Neural crest cell (in vitro differentiated cells): ENCODE data around the gene EEIG2. TPM values are rescaled to one million over a fixed set of nuclear protein-coding genes. Genes with fewer than 3 reads are reported as not detected.
"Not testable (repeated sequence)": the region's sequence is repeated elsewhere in the genome, so short reads cannot be mapped to it uniquely, and the experiment has no call there.

Source experiments
- DNase-seq: peaks from one replicate; pipeline ENCODE4 v3.0.0; 2021; ENCODE audit warnings: low read depth, mixed read lengths, low spot score
- H3K27ac Mint-ChIP-seq: one replicate; pipeline ENCODE4 v1.8.0; 2021; ENCODE audit warnings: mild to moderate bottlenecking, mixed read lengths; ENCODE audit not compliant: unreplicated experiment
- H3K27me3 Mint-ChIP-seq: 2 replicates; pipeline ENCODE4 v1.8.0; 2021; ENCODE audit warnings: low read depth, mild to moderate bottlenecking, mixed read lengths
- H3K36me3 Mint-ChIP-seq: 2 replicates; pipeline ENCODE4 v1.8.0; 2021; ENCODE audit warnings: low read depth, mild to moderate bottlenecking, mixed read lengths
- H3K4me1 Mint-ChIP-seq: 2 replicates; pipeline ENCODE4 v1.8.0; 2021; ENCODE audit warnings: mixed read lengths
- H3K4me3 Mint-ChIP-seq: one replicate; pipeline ENCODE4 v1.8.0; 2021; ENCODE audit warnings: mild to moderate bottlenecking, mixed read lengths
- H3K9me3 Mint-ChIP-seq: 2 replicates; pipeline ENCODE4 v1.8.0; 2021; ENCODE audit warnings: mixed read lengths
- total RNA-seq: library from RNA; stranded (reverse); gene quantifications from 2 replicates; pipeline ENCODE4 v1.2.1, GENCODE V29; 2021
- TF ChIP-seq, protein P1 (sequence below): fragments of 200-600 bp; sonication (generic); conservative IDR thresholded peaks from 2 replicates; pipeline ENCODE4 v1.5.0; 2021; ENCODE audit warnings: antibody characterized with exemption, mild to moderate bottlenecking

Gene EEIG2
- total RNA-seq, 1 donor from 2014 or later, result 16.1 TPM

DNA sequence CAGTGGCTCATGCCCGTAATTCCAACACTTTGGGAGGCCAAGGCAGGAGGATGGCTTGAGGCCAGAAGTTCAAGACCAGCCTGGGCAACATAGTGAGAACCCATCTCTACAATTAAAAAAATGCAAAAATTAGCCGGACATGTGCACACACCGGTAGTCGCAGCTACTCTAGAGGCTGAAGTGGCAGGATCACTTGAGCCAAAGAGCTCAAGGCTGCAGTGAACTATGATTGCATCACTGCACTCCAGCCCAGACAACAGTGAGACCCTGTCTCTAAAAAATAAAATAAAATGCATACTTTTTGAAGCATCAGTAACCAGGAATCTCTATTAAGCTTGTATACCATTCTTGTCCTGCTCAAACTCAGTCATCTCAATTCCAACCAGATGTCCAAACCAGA is 27.2 kb upstream of the EEIG2 start:
- H3K4me1 Mint-ChIP-seq, result no peaks in the 10 kb centered on the region
- no peaks in the 10 kb centered on the region for H3K27me3 Mint-ChIP-seq
- TF ChIP-seq, protein P1, sequence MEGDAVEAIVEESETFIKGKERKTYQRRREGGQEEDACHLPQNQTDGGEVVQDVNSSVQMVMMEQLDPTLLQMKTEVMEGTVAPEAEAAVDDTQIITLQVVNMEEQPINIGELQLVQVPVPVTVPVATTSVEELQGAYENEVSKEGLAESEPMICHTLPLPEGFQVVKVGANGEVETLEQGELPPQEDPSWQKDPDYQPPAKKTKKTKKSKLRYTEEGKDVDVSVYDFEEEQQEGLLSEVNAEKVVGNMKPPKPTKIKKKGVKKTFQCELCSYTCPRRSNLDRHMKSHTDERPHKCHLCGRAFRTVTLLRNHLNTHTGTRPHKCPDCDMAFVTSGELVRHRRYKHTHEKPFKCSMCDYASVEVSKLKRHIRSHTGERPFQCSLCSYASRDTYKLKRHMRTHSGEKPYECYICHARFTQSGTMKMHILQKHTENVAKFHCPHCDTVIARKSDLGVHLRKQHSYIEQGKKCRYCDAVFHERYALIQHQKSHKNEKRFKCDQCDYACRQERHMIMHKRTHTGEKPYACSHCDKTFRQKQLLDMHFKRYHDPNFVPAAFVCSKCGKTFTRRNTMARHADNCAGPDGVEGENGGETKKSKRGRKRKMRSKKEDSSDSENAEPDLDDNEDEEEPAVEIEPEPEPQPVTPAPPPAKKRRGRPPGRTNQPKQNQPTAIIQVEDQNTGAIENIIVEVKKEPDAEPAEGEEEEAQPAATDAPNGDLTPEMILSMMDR, result no peak
- H3K9me3 Mint-ChIP-seq, result peaks cover 3% of the 10 kb centered on the region
- no peak for DNase-seq
- peaks cover 3% of the 10 kb centered on the region for H3K36me3 Mint-ChIP-seq
- no peak overlapping the region for H3K27ac Mint-ChIP-seq
- no peak overlapping the region for H3K4me3 Mint-ChIP-seq

DNA sequence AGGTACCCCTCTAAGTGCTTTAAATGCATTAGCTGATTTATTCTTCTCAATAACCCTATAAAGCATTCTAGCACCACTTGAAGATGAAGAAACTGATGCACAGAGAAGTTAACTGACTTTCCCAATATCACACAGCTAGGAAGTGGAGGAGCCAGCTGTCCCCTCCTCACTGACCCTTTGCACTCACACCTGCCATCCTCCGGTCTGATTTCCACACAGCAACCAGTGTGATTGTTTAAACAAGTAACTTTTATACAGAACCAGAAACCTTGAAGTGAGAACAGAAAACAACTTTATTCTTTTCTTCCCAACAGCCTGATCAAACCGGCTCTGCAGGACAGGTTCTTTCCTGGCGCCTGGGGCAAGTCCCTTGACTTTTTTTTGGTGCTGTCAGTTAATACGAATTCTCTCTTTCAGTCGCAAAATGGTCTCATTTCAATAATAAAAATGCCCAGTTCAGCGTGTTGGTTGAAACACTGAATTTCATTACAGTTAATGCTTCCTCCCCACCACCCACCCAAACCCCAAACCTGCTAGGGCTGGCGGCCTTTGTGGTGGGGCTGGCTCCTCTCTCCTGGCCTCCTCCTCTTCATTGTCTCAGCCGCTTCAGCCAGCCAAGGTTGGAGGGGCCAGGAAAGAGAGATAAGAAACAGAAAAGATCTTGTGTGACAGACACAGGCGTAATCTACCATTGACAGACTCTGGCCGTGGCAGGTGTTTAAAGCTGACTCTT is 26.4 kb upstream of the EEIG2 start:
- no peak for DNase-seq
- TF ChIP-seq, protein P1, result no peak
- no peak overlapping the region for H3K4me3 Mint-ChIP-seq
- no peaks in the 10 kb centered on the region for H3K27me3 Mint-ChIP-seq
- peaks cover 3% of the 10 kb centered on the region for H3K36me3 Mint-ChIP-seq
- peaks cover 3% of the 10 kb centered on the region for H3K9me3 Mint-ChIP-seq
- H3K27ac Mint-ChIP-seq, result no peak overlapping the region
- no peaks in the 10 kb centered on the region for H3K4me1 Mint-ChIP-seq

DNA sequence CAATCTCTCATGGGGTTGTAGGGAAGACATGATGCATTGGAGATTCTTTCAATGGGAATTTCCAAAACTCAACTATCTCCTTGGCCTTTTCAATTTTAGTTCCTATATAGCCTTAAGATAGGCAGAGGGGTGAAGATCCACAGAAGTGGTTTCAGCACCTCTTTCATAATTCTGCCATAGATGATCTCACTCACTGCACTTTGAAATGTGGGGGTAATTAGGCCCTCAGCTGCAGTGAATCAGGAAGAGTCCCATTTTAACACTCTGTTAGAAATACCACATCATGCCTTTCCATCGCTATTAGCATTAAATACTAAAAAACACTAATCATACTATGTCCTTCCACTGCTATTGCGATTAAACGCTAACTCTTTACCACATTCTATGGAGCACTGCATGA is 25.1 kb upstream of the EEIG2 start:
- peaks cover 3% of the 10 kb centered on the region for H3K36me3 Mint-ChIP-seq
- no peak overlapping the region for H3K27ac Mint-ChIP-seq
- peaks cover 3% of the 10 kb centered on the region for H3K9me3 Mint-ChIP-seq
- H3K4me1 Mint-ChIP-seq, result no peaks in the 10 kb centered on the region
- TF ChIP-seq, protein P1, result no peak
- H3K4me3 Mint-ChIP-seq, result no peak overlapping the region
- no peaks in the 10 kb centered on the region for H3K27me3 Mint-ChIP-seq
- no peak for DNase-seq

DNA sequence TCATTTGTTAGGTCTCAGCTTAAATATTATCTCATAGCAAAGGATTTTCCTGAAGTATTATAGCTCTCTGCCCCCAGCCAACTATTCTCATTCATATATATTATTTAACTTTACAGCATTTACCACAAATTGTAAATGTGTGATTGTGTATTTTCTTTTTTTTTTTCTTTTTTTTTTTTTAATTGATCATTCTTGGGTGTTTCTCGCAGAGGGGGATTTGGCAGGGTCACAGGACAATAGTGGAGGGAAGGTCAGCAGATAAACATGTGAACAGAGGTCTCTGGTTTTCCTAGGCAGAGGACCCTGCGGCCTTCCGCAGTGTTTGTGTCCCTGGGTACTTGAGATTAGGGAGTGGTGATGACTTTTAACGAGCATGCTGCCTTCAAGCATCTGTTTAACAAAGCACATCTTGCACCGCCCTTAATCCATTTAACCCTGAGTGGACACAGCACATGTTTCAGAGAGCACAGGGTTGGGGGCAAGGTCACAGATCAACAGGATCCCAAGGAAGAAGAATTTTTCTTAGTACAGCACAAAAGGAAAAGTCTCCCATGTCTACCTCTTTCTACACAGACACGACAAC is 24.5 kb upstream of the EEIG2 start:
- H3K27ac Mint-ChIP-seq, H3K27me3 Mint-ChIP-seq, DNase-seq, H3K4me1 Mint-ChIP-seq, H3K9me3 Mint-ChIP-seq, H3K36me3 Mint-ChIP-seq, H3K4me3 Mint-ChIP-seq: not testable (repeated sequence)

DNA sequence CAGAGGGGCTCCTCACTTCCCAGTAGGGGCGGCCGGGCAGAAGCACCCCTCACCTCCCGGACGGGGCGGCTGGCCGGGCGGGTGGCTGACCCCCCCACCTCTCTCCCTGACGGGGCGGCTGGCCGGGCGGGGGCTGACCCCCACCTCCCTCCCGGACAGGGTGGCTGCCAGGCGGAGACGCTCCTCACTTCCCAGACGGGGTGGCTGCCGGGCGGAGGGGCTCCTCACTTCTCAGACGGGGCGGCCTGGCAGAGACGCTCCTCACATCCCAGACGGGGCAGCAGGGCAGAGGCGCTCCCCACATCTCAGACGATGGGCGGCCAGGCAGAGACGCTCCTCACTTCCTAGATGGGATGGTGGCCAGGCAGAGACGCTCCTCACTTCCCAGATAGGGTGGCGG is 23.9 kb upstream of the EEIG2 start:
- not testable (repeated sequence) for H3K9me3 Mint-ChIP-seq, H3K36me3 Mint-ChIP-seq, H3K27ac Mint-ChIP-seq, DNase-seq, H3K27me3 Mint-ChIP-seq, H3K4me3 Mint-ChIP-seq, H3K4me1 Mint-ChIP-seq

DNA sequence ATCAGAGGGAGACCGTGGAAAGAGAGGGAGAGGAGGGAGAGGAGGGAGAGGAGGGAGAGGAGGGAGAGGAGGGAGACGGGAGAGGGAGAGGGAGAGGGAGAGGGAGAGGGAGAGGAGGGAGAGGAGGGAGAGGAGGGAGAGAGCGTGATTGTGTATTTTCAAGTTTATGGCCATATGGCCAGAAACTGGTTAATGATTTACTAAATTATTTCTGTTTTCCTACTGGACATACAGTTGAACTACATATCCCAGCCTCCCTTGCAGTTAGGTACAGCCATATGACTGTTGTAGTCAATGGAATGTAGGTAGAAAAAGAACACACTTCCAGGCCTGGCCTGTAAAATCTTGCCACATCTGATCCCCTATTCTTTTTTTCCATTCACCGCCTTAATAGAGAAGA is 23.1 kb upstream of the EEIG2 start:
- H3K4me1 Mint-ChIP-seq, H3K36me3 Mint-ChIP-seq, H3K27ac Mint-ChIP-seq, H3K27me3 Mint-ChIP-seq, H3K9me3 Mint-ChIP-seq, H3K4me3 Mint-ChIP-seq, DNase-seq: not testable (repeated sequence)

DNA sequence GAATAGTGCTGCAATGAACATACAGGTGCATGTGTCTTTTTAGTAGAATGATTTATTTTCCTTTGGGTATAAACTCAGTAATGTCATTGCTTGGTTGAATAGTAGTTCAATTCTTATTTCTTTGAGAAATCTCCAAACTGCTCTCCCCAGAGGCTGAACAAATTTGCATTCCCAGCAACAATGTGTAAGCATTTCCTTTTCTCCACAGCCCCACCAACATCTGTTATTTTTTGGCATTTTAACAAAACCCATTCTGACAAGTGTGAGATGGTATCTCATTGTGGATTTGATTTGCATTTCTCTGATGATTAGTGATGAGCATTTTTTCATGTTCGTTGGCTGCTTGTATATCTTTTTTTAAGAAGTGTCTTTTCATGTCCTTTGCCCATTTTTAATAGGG is 21.9 kb upstream of the EEIG2 start:
- H3K36me3 Mint-ChIP-seq, result peaks cover 3% of the 10 kb centered on the region
- H3K9me3 Mint-ChIP-seq, result peaks cover 3% of the 10 kb centered on the region
- no peak for DNase-seq
- H3K27me3 Mint-ChIP-seq, result no peaks in the 10 kb centered on the region
- TF ChIP-seq, protein P1, result no peak
- H3K4me1 Mint-ChIP-seq, result no peaks in the 10 kb centered on the region
- H3K27ac Mint-ChIP-seq, result no peak overlapping the region
- no peak overlapping the region for H3K4me3 Mint-ChIP-seq
